T-helper 22 cell (primary cell): ENCODE data around the gene KCTD16.

Source experiments
- DNase-seq: peaks from one replicate; pipeline ENCODE4 v3.0.0-alpha.2; 2020; ENCODE audit warnings: low read depth

KCTD16 gene

DNA sequence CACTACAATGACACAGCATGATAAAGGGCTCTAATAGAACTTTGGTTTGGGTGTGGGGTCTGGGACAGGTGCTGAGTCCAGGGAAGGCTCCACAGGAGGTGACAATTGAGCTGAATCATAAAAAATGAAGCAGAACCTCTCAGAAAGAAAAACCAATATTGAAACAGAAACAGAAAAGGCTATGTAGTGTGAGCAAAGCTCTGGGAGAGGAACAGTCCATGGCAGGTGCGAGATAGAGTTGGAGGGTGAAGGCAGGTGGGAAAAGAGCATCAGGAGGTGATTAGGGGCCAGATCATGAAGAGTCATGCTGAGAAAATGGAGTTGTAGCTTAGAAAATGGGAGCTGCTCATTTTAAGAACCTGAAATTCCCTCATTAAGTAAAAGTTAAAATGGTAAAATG, 164.9 kb downstream of the KCTD16 start:
- DNase-seq: no peak

DNA sequence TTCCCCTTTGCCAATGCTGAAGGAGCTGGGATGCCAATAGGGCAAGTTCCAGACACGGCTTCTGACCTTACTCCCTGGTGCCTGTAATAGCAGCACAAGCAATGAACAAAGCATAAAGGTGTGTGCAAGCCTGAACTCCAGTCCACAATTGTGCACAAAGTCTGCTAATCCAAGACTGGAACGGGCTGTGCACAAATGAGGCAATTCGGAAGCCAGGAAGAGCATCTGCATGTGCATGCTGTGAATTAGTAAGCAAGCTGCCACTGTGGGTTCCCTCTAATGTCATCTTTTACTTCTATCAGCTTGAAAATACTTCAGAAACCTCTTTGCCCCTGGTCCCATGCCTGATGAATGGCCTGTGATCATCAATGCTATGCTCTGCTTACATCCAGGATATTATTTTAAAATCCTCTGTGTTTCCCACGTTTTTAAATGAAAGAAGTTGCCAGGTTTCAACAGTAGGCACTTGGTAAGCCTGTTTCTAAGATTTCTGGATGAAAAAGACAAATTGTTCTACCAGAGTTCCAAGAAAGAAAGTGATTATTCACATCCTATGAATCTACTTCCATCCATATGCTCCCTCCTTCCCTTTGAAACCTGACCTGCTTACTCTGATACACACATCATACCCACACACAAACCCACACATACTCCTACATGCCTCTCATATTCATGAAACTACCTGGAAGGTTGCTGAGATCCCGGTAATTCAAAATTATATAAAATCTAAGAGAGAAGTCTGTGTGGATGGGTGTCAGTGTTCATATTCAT, 165.7 kb downstream of the KCTD16 start:
- DNase-seq: no peak

DNA sequence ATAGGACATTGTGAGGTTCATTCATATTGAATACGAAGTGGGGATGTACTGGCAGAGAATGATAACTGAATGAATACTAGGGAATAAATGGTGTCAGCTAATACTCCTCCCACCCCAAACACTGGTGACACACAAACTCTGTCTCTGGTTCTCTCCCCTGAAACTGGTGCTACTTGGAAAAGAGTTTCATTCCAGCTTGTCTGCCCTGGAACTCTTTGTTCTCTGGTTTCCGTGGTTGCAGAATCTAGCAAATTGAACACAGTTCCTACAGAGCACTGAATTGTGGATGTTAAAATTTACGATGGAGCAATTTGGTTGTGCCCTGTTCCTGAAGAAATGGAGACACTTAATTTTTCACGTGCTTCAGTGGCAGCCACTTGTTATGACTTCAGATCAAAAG, 181.7 kb downstream of the KCTD16 start:
- no peak for DNase-seq

- DNase-seq: no peak
These were observed 182.2 kb downstream of the KCTD16 start for GRCh38 chr5:144352732-144353317.

DNA sequence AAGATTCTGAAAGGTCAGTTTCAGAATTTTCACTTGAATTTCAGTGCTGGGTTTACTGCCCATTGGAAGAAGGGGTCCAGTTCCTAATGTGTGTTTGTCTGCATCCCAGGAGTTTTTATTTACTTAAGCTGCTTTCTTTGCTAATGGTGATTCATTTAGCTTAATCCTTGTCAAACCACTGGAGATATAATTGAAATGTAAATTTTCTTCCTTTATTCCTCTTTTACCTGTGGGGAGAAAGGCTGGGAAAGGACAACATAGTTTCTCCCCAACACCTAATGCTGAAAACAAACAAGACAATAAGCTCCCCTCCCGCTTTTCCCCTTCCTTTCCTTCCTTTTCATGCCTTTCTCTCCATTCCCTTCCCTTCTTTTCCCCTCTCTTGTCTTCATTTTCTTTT, 185.8 kb downstream of the KCTD16 start:
- no peak for DNase-seq

DNA sequence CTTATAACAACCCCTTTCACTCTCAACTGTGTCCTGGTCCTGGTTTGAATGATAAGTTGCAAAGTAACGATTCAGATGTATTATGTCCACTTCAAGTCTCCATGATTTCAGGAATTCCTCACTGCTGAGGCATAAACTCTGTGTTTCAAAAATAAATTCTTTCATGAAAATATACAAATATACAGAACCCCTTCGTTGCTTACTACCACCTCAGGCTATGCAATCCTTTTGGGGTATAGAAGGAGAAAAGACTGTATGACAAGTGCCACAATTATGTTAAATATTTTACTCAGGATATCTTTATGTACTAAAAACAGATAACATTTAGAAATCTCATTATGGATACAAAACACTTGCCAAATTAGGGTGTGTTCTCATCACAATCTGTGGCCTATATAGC, 190.7 kb downstream of the KCTD16 start:
- no peak for DNase-seq

- DNase-seq: no peak
These were observed 195.2 kb downstream of the KCTD16 start for GRCh38 chr5:144365885-144366284.

- no peak for DNase-seq
These were observed 197.3 kb downstream of the KCTD16 start for GRCh38 chr5:144367991-144368390.

GRCh38 chr5:144368556-144368955, 197.9 kb downstream of the KCTD16 start:
- DNase-seq: no peak

GRCh38 chr5:144369006-144369405, 198.3 kb downstream of the KCTD16 start:
- DNase-seq: no peak

DNA sequence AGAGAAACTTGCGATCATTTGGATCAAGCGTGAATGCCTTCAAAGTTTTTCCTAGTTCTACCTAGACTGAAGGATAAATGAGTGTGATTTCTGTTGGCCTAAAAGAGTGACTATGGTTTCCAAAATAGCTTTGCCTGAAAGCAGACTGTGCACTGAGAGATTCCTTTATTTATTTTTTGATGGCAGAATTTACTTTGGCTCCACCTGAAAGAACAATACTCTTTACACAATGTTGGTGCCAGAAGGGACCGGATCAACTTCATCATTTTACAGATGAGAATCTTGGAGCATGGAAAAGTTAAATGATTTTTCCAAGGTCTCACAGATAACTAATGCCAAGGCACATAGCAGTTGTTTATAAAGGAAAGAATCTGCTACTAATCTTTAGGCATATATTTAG, 199.6 kb downstream of the KCTD16 start:
- DNase-seq: no peak

GRCh38 chr5:144374637-144375036, 204.0 kb downstream of the KCTD16 start:
- no peak for DNase-seq

GRCh38 chr5:144377207-144377606, 206.5 kb downstream of the KCTD16 start:
- DNase-seq: no peak

DNA sequence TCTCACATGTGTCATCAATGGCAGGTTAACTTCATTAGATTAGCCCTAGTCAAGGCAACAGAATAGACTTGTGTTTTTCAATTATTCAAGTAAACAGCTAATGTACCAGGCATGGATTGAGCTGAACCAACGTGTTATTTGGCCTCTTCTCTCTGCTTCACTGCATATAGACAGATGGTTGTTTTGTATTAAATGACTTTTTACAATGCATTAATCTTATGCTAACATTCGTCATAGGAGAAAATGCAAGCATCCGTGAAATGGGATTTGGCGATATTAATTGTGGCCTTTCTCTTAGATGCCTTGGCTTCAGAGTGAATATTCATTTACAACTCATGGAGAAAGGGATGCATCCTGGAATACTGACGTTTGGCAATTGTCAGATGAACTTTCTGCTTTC, 208.0 kb downstream of the KCTD16 start:
- no peak for DNase-seq

GRCh38 chr5:144385597-144385996, 214.9 kb downstream of the KCTD16 start:
- no peak for DNase-seq

- no peak for DNase-seq
These were observed 215.6 kb downstream of the KCTD16 start for GRCh38 chr5:144386315-144386714.

- DNase-seq: no peak
These were observed 219.5 kb downstream of the KCTD16 start for GRCh38 chr5:144390133-144390532.

GRCh38 chr5:144391044-144391443, 220.4 kb downstream of the KCTD16 start:
- DNase-seq: no peak

DNA sequence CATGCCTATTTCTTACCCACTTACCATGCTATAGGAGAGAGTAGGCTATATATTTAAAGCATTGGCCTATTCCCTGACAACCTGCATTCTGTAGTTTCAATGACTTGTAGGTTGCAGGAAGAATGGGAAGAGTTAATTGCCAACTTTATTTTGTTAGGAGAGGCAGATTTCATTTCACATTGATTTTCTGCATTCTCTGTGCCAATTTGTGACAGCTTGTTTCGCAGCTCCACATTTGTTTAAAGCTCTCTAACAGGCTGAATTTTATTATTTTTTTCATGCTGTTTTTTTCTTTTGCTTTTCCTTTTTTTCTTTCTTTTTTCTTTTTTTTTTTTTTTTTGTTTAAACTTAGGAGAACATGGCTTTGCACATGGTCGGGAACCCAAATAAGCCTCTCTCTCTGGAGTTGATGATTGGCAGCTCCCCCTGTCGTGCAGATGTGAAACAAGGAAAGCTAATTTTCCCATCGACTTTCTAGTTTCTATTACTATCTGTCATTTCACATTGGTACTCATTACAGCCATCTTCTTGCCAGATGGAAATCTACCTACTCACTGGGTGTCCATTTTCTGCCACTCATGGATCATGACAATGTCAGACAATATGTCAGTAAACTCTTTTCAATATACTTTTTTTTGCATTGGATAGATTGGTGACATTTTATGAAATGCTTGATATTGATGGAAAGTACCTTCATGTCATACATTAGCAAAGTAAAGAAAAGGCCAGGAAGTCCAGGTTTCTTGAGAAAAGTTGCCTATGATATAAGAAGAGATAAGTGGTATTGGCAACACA, 223.2 kb downstream of the KCTD16 start:
- DNase-seq: no peak

GRCh38 chr5:144395704-144396103, 225.0 kb downstream of the KCTD16 start:
- DNase-seq: no peak

DNA sequence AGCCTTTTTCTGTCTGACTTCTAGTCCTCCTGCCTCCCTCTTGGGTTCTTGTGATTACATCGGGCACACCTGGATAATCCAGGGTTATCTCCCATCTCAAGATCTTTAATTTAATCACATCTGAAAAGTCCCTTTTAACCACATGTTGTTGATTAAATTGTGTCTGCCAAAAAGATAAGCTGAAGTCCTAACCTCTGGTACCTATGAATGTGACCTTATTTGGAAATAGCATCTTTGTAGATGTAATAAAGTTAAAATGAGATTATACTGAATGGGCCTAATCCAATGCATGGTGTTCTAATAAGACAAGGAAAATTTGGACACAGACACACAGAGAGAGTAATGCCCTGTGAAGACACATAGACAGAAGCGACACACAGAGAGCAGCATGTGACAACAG, 232.4 kb downstream of the KCTD16 start:
- DNase-seq: no peak

- no peak for DNase-seq
These were observed 233.2 kb downstream of the KCTD16 start for GRCh38 chr5:144403817-144404420.

DNA sequence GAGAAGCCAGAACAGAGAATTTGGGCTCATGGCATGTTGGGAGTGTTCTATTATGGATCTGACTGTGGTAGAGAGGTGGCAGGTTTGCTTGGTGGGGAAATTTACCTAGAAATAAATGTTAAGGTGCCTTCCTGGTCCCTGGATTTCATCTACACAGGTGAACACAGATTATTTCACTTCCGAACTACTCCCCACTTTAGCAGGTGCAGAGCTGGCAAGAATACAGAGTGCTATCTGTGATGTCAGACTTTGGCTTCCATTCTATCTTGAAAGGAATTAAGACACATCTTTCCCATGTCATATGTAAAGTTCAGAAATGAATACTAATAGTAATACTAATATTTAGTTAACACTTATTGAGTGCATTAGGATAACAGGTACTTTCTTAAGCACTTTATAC, 234.0 kb downstream of the KCTD16 start:
- DNase-seq: no peak
